T-helper 2 cell treated with Interferon-gamma antibody and Interleukin-4, amounts not matched to agents 100 ng/mL and 5 ng/mL, for 36 hours (primary cell): ENCODE results near the gene PSRC1. TPM values are rescaled to one million over a fixed set of nuclear protein-coding genes. Genes with fewer than 3 reads are reported as not detected.

ENCODE experiments used
- intact Hi-C: fragments of 100-400 bp; cut with micrococcal nuclease; formaldehyde crosslinking; loops from one replicate; pipeline ENCODE4 v1.15.1; 2023
- total RNA-seq: library from RNA; stranded (reverse); gene quantifications from 2 replicates; pipeline ENCODE4 v1.2.3, GENCODE V29; 2022

PSRC1 gene
- total RNA-seq, 1 donor from 2014 or later = 21.5 TPM

DNA sequence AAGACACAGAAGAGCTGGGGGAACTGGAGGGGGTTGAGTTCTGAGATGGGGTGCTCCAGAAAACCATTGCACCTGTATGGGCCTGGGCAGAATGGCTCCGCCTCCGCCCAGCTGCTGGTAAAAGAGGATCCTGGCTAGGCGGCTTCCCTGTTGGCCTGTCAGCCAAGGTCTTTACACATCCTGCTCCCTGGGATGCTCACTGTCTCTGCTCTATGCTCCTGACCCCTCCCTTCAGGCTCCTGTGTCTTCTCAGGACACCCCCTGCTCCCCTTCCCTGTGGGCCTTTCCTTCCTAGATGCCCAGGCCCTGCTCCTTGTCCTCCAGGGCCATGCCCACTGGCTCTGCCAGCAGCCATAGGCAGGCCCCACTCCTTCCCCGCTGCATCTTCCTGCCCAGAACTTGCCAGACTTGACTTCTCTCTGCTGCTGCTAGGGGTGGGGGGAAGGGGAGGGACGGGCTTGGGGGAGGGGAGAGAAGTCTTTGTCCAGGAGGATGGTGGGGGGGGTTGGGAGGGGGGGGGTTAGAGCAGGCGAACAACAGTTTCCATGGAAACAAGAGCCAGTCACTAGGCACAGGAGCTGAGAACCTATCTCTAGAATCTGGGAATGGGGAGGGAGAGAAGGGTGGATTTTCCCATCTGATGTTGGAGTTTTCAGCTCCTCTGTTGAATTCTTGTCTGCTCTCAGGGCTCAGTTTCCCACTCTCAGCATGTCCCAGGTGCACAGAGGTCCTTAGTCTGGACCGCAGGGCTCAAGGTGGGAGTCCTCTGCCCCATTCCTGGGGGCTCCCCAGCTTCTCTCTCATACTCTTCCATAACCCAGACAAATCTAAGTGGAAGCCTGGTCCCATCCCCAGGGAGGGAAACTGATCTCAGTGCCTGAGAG is 23.0 kb downstream of the PSRC1 start:
- intact Hi-C loops = loop anchor here (5.0 kb wide), 1 partner anchor 232 kb away; the partner anchor contains the start of gene CYB561D1

GRCh38 chr1:109258481-109259466 is 24.2 kb downstream of the PSRC1 start:
- intact Hi-C loops = no loop called here

GRCh38 chr1:109257682-109258421 is 25.1 kb downstream of the PSRC1 start:
- intact Hi-C loops = no loop called here

DNA sequence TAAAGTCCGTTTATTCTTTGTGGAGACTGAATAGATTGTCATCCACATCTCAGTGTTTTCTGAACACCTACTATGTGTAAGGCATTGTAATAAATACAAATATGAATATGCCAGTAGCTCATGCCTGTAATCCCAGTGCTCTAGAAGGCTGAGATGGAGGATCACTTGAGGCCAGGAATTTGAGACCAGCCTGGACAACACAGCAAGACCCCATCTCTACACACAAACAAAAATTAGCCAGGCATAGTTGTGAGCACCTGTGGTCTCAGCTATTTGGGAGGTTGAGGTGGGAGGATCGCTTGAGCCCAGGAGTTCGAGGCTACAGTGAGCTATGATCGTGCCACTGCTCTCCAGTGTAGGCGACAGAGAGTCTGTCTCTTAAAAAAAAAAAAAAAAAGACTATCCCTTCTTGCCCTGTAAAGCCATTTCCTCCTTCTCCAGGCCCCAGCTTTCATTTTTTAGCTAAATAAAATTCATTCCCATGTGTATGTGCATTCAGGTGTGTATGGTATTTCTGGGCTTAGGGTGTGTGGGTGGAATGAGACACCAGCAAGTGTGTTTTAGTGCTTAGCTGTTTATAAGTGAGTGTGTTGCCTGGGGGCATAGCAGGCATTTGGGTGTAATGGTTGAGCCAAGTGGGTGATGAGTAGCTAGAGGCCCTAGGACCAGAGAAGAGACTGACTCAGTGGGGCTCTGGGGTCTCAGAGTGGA is 25.8 kb downstream of the PSRC1 start:
- intact Hi-C loops = no loop called here

GRCh38 chr1:109256085-109256484 is 26.9 kb downstream of the PSRC1 start:
- intact Hi-C loops = no loop called here

DNA sequence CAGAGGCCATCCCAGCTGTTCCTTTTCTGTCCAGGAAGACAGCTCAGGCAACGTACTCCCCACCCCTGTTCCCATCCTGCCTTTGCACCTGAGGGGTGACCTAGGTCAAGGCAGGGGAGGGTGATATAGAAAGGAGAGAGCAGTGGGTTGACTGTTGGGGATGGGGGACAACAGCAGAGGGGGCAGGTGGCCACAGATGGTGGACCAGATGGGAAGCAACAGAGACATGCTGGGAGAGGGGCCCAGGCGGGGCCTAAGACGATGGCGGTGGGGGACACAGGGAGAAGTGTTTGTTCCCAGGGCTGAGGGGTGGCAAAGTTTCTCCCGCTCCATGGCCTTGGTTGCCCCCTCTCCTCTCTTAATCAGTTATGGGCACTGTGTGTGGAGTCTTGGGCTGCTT is 27.3 kb downstream of the PSRC1 start:
- intact Hi-C loops = no loop called here

GRCh38 chr1:109255097-109255651 is 27.8 kb downstream of the PSRC1 start:
- intact Hi-C loops = no loop called here

- intact Hi-C loops = no loop called here
These were observed 28.3 kb downstream of the PSRC1 start for GRCh38 chr1:109254621-109255096.

DNA sequence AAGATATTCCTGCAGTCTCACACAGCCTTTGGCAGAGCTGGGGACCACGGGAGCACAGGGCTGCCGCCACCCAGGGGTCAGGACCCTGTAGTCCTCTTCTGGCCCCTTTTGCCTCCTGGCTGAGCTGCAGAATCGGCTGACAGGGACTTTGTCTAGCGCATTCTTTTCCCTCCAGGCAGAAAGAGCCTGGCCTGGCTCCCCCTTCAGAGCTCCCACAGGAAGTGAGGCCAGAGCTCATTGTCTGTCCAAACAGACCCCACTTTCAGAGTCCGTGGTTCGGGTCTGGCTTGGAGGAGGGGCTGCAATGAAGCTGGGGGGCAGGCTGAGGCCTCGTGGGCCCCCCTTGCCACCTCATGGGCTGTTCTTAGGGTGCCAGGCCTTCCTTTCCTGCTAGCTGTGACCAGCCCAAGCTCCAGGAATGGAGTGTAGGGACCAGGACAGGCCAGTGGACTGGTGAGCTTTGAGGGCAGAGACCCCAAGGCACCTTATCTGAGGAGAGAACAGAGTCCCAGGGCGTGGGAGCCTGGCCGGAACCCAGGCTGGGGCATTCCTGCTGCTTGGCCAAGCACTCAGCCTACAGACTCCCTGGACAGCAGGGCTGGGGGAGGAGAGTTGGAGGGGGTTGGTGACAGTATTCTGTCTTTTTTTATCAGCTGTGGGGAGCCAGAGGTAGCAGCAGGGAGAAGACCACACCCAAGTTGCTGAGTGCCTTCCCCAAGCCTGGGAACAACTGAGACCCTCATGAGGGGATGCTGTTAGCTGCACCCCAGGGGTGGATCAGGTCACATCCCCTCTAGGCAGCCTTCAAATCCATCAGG is 28.9 kb downstream of the PSRC1 start:
- intact Hi-C loops = no loop called here

GRCh38 chr1:109252893-109253802 is 29.8 kb downstream of the PSRC1 start:
- intact Hi-C loops = no loop called here

GRCh38 chr1:109252167-109252892 is 30.6 kb downstream of the PSRC1 start:
- intact Hi-C loops = no loop called here

GRCh38 chr1:109251277-109252166 is 31.4 kb downstream of the PSRC1 start:
- intact Hi-C loops = no loop called here

GRCh38 chr1:109250454-109251276 is 32.3 kb downstream of the PSRC1 start:
- intact Hi-C loops = no loop called here

- intact Hi-C loops = loop anchor here (1.0 kb wide), 3 partner anchors 10 to 234 kb away; partner anchors contain the start of gene SARS1
These were observed 33.1 kb downstream of the PSRC1 start for GRCh38 chr1:109249654-109250401.
